IgD-negative memory B cell (primary cell): ENCODE results near the gene PEX14. TPM values are rescaled to one million over a fixed set of nuclear protein-coding genes. Genes with fewer than 3 reads are reported as not detected.

Experiments
- H3K27ac Mint-ChIP-seq, 3 donors: one replicate each; pipeline ENCODE4 v1.8.0; 2020 to 2022; ENCODE audit warnings: mild to moderate bottlenecking in 3 of 3, mixed read lengths in 3 of 3, moderate library complexity in 1 of 3
- H3K27me3 Mint-ChIP-seq: one replicate; pipeline ENCODE4 v1.8.0; 2021; ENCODE audit warnings: mixed read lengths
- H3K36me3 Mint-ChIP-seq: one replicate; pipeline ENCODE4 v1.8.0; 2020; ENCODE audit warnings: mild to moderate bottlenecking, mixed read lengths
- H3K4me1 Mint-ChIP-seq, 3 donors: one replicate each; pipeline ENCODE4 v1.8.0; 2020 to 2022; ENCODE audit warnings: mixed read lengths in 3 of 3, mild to moderate bottlenecking in 1 of 3
- H3K4me3 Mint-ChIP-seq, 4 donors: one replicate each; pipeline ENCODE4 v1.8.0; 2020 to 2022; ENCODE audit warnings: mild to moderate bottlenecking in 4 of 4, mixed read lengths in 4 of 4, moderate library complexity in 3 of 4
- H3K9me3 Mint-ChIP-seq, 3 donors: one replicate each; pipeline ENCODE4 v1.8.0; 2020 to 2021; ENCODE audit warnings: mixed read lengths in 3 of 3, mild to moderate bottlenecking in 1 of 3
- polyA plus RNA-seq: library from polyadenylated mRNA; unstranded; fragments of 300-500 nt; fragmentation: Illumina TruSeq; gene quantifications from one replicate; pipeline ENCODE4 v1.2.3, GENCODE V29; 2021

Gene PEX14
- polyA plus RNA-seq, 1 donor from 2014 or later, result 7.6 TPM

GRCh38 chr1:10632691-10633090 lies 157.9 kb downstream of the PEX14 start:
- no peak overlapping the region for H3K27ac Mint-ChIP-seq
- H3K4me1 Mint-ChIP-seq, result no peaks in the 10 kb centered on the region

GRCh38 chr1:10633416-10633815 lies 158.7 kb downstream of the PEX14 start:
- H3K4me3 Mint-ChIP-seq, result no peak overlapping the region
- H3K4me1 Mint-ChIP-seq, result no peaks in the 10 kb centered on the region
- H3K36me3 Mint-ChIP-seq, result peaks cover 2% of the 10 kb centered on the region
- H3K9me3 Mint-ChIP-seq, result no peaks in the 10 kb centered on the region
- no peaks in the 10 kb centered on the region for H3K27me3 Mint-ChIP-seq
- H3K27ac Mint-ChIP-seq, result no peak overlapping the region

More at GRCh38 chr1:10632691-10633090, 157.9 kb downstream of the PEX14 start:
- Mint-ChIP-seq H3K27me3 (no peaks in the 10 kb centered on the region), H3K4me3 (no peak overlapping the region), H3K36me3 (peaks cover 2% of the 10 kb centered on the region), H3K9me3 (no peaks in the 10 kb centered on the region)

- no peak overlapping the region for H3K27ac Mint-ChIP-seq
- H3K4me3 Mint-ChIP-seq, result no peak overlapping the region
- H3K4me1 Mint-ChIP-seq, result no peaks in the 10 kb centered on the region
- H3K9me3 Mint-ChIP-seq, result no peaks in the 10 kb centered on the region
- H3K27me3 Mint-ChIP-seq, result no peaks in the 10 kb centered on the region
- H3K36me3 Mint-ChIP-seq, result peaks cover 2% of the 10 kb centered on the region
Measured at GRCh38 chr1:10634075-10634427, 159.3 kb downstream of the PEX14 start.

GRCh38 chr1:10634428-10635084 lies 159.8 kb downstream of the PEX14 start:
- Mint-ChIP-seq H3K27me3 (no peaks in the 10 kb centered on the region), H3K36me3 (peaks cover 2% of the 10 kb centered on the region), H3K27ac (no peak overlapping the region), H3K4me3 (no peak overlapping the region), H3K4me1 (no peaks in the 10 kb centered on the region), H3K9me3 (no peaks in the 10 kb centered on the region)

GRCh38 chr1:10635085-10635896 lies 160.5 kb downstream of the PEX14 start:
- no peaks in the 10 kb centered on the region for H3K9me3 Mint-ChIP-seq

GRCh38 chr1:10635992-10636391 lies 161.2 kb downstream of the PEX14 start:
- Mint-ChIP-seq H3K36me3 (no peaks in the 10 kb centered on the region), H3K27me3 (no peaks in the 10 kb centered on the region), H3K4me1 (no peaks in the 10 kb centered on the region), H3K9me3 (no peaks in the 10 kb centered on the region), H3K4me3 (no peak overlapping the region), H3K27ac (peak overlapping the region in 1 of 3 donors; percentile 7)

More at GRCh38 chr1:10635085-10635896, 160.5 kb downstream of the PEX14 start:
- Mint-ChIP-seq H3K27ac (no peak overlapping the region), H3K4me3 (no peak overlapping the region), H3K27me3 (no peaks in the 10 kb centered on the region), H3K4me1 (no peaks in the 10 kb centered on the region), H3K36me3 (peaks cover 2% of the 10 kb centered on the region)

GRCh38 chr1:10637400-10637799 lies 162.7 kb downstream of the PEX14 start:
- Mint-ChIP-seq H3K36me3 (no peaks in the 10 kb centered on the region), H3K4me3 (peak overlapping the region in 1 of 4 donors; percentile 5), H3K27ac (no peak overlapping the region), H3K27me3 (no peaks in the 10 kb centered on the region), H3K4me1 (no peaks in the 10 kb centered on the region), H3K9me3 (no peaks in the 10 kb centered on the region)

- H3K9me3 Mint-ChIP-seq, result no peaks in the 10 kb centered on the region
- H3K27me3 Mint-ChIP-seq, result no peaks in the 10 kb centered on the region
- H3K4me3 Mint-ChIP-seq, result peak overlapping the region in 1 of 4 donors; percentile 5
- no peaks in the 10 kb centered on the region for H3K36me3 Mint-ChIP-seq
- H3K27ac Mint-ChIP-seq, result no peak overlapping the region
- no peaks in the 10 kb centered on the region for H3K4me1 Mint-ChIP-seq
Measured at GRCh38 chr1:10637834-10638558, 163.2 kb downstream of the PEX14 start.

GRCh38 chr1:10638559-10639005 lies 163.8 kb downstream of the PEX14 start:
- no peaks in the 10 kb centered on the region for H3K4me1 Mint-ChIP-seq
- no peak overlapping the region for H3K4me3 Mint-ChIP-seq
- H3K9me3 Mint-ChIP-seq, result no peaks in the 10 kb centered on the region
- H3K27me3 Mint-ChIP-seq, result no peaks in the 10 kb centered on the region
- no peak overlapping the region for H3K27ac Mint-ChIP-seq
- no peaks in the 10 kb centered on the region for H3K36me3 Mint-ChIP-seq

- Mint-ChIP-seq H3K36me3 (no peaks in the 10 kb centered on the region), H3K9me3 (no peaks in the 10 kb centered on the region), H3K4me3 (no peak overlapping the region), H3K27me3 (no peaks in the 10 kb centered on the region), H3K4me1 (no peaks in the 10 kb centered on the region), H3K27ac (no peak overlapping the region)
Measured at GRCh38 chr1:10639011-10639774, 164.4 kb downstream of the PEX14 start.

GRCh38 chr1:10639775-10640578 lies 165.2 kb downstream of the PEX14 start:
- Mint-ChIP-seq H3K4me3 (no peak overlapping the region), H3K36me3 (no peaks in the 10 kb centered on the region), H3K9me3 (no peaks in the 10 kb centered on the region), H3K27me3 (no peaks in the 10 kb centered on the region), H3K27ac (no peak overlapping the region), H3K4me1 (no peaks in the 10 kb centered on the region)

- Mint-ChIP-seq H3K36me3 (no peaks in the 10 kb centered on the region), H3K4me1 (no peaks in the 10 kb centered on the region), H3K9me3 (no peaks in the 10 kb centered on the region), H3K27ac (peak overlapping the region in 2 of 3 donors; percentile 32 to 39), H3K27me3 (no peaks in the 10 kb centered on the region), H3K4me3 (no peak overlapping the region)
Measured at GRCh38 chr1:10640843-10641553, 166.2 kb downstream of the PEX14 start.

GRCh38 chr1:10641976-10642375 lies 167.2 kb downstream of the PEX14 start:
- Mint-ChIP-seq H3K27me3 (no peaks in the 10 kb centered on the region), H3K9me3 (no peaks in the 10 kb centered on the region), H3K4me3 (no peak overlapping the region), H3K36me3 (no peaks in the 10 kb centered on the region), H3K4me1 (no peaks in the 10 kb centered on the region), H3K27ac (no peak overlapping the region)
